H9 (cell line): ENCODE data around the gene HEATR5A. TPM values are rescaled to one million over a fixed set of nuclear protein-coding genes. Genes with fewer than 3 reads are reported as not detected.

ENCODE experiments used
- DNase-seq: peaks from one replicate; pipeline ENCODE4 v3.0.0-alpha.2; 2017
- H2AFZ ChIP-seq: one replicate; pipeline ENCODE4 v1.6.1; 2013; ENCODE audit warnings: mild to moderate bottlenecking, low read length, control low read depth, moderate library complexity
- H2AK5ac ChIP-seq: 2 replicates; pipeline ENCODE4 v1.6.1; 2013; ENCODE audit warnings: low read length, control low read depth, mixed read lengths; ENCODE audit not compliant: insufficient read length
- H2BK120ac ChIP-seq: one replicate; pipeline ENCODE4 v1.6.1; 2013; ENCODE audit warnings: low read depth, mild to moderate bottlenecking, low read length, control low read depth, inconsistent platforms; ENCODE audit not compliant: poor library complexity, severe bottlenecking
- H2BK12ac ChIP-seq: 2 replicates; pipeline ENCODE4 v1.6.1; 2013; ENCODE audit warnings: low read length, control low read depth, mixed read lengths, low read depth; ENCODE audit not compliant: insufficient read length
- H2BK15ac ChIP-seq: 2 replicates; pipeline ENCODE4 v1.6.1; 2013; ENCODE audit warnings: low read depth, low read length, control low read depth
- H2BK20ac ChIP-seq: one replicate; pipeline ENCODE4 v1.6.1; 2013; ENCODE audit warnings: low read depth, mild to moderate bottlenecking, low read length, control low read depth, inconsistent platforms; ENCODE audit not compliant: poor library complexity, severe bottlenecking
- H2BK5ac ChIP-seq: 2 replicates; pipeline ENCODE4 v1.6.1; 2013; ENCODE audit warnings: low read length, control low read depth, mixed read lengths; ENCODE audit not compliant: insufficient read length
- H3K14ac ChIP-seq: 2 replicates; pipeline ENCODE4 v1.6.1; 2013; ENCODE audit warnings: low read length, control low read depth; ENCODE audit not compliant: insufficient read depth
- H3K18ac ChIP-seq: 2 replicates; pipeline ENCODE4 v1.6.1; 2013; ENCODE audit warnings: low read depth, mild to moderate bottlenecking, mixed read lengths, low read length, control low read depth; ENCODE audit not compliant: insufficient read length
- H3K23ac ChIP-seq: 2 replicates; pipeline ENCODE4 v1.6.1; 2013; ENCODE audit warnings: low read length, control low read depth, mixed read lengths, low read depth; ENCODE audit not compliant: insufficient read length
- H3K23me2 ChIP-seq: 2 replicates; pipeline ENCODE4 v1.6.1; 2013; ENCODE audit warnings: low read depth, mild to moderate bottlenecking, mixed read lengths, low read length, control low read depth; ENCODE audit not compliant: insufficient read length, poor library complexity, severe bottlenecking
- H3K27ac ChIP-seq: 2 replicates; pipeline ENCODE4 v1.5.1; 2013; ENCODE audit warnings: low read length, control low read depth, mixed read lengths, low read depth; ENCODE audit not compliant: insufficient read length
- H3K27me3 ChIP-seq: 2 replicates; pipeline ENCODE4 v1.6.1; 2013; ENCODE audit warnings: low read length, control low read depth, inconsistent platforms; ENCODE audit not compliant: insufficient read depth
- H3K4ac ChIP-seq: 2 replicates; pipeline ENCODE4 v1.6.1; 2013; ENCODE audit warnings: low read depth, mild to moderate bottlenecking, control low read depth, inconsistent platforms, low read length, moderate library complexity
- H3K4me1 ChIP-seq: 2 replicates; pipeline ENCODE4 v1.6.1; 2013; ENCODE audit warnings: low read length, control low read depth, inconsistent platforms; ENCODE audit not compliant: insufficient read depth
- H3K4me2 ChIP-seq: 2 replicates; pipeline ENCODE4 v1.6.1; 2013; ENCODE audit warnings: low read length, control low read depth, mixed read lengths; ENCODE audit not compliant: insufficient read length, insufficient read depth
- H3K56ac ChIP-seq: 2 replicates; pipeline ENCODE4 v1.6.1; 2013; ENCODE audit warnings: low read depth, mild to moderate bottlenecking, mixed read lengths, low read length, control low read depth; ENCODE audit not compliant: insufficient read length
- H3K79me1 ChIP-seq: 2 replicates; pipeline ENCODE4 v1.6.1; 2013; ENCODE audit warnings: low read depth, mild to moderate bottlenecking, moderate library complexity, low read length, control low read depth, inconsistent platforms; ENCODE audit not compliant: insufficient read depth, poor library complexity, severe bottlenecking
- H3K79me2 ChIP-seq: 2 replicates; pipeline ENCODE4 v1.6.1; 2013; ENCODE audit warnings: low read length, control low read depth, inconsistent platforms; ENCODE audit not compliant: insufficient read depth
- H3K9ac ChIP-seq: 2 replicates; pipeline ENCODE4 v1.6.1; 2013; ENCODE audit warnings: low read length, control low read depth, mixed read lengths; ENCODE audit not compliant: insufficient read length; ENCODE audit errors: extremely low read depth
- H3K9me3 ChIP-seq: one replicate; pipeline ENCODE4 v1.6.1; 2013; ENCODE audit warnings: low read depth, low read length, inconsistent platforms; ENCODE audit not compliant: control insufficient read depth
- H3T11ph ChIP-seq: one replicate; pipeline ENCODE4 v1.6.1; 2013; ENCODE audit warnings: mild to moderate bottlenecking, low read length, control low read depth, inconsistent platforms
- H4K20me1 ChIP-seq: one replicate; pipeline ENCODE4 v1.6.1; 2013; ENCODE audit not compliant: control insufficient read depth, insufficient read length, insufficient read depth
- H4K5ac ChIP-seq: 2 replicates; pipeline ENCODE4 v1.6.1; 2013; ENCODE audit warnings: low read depth, mild to moderate bottlenecking, mixed read lengths, low read length, control low read depth; ENCODE audit not compliant: insufficient read length
- H4K8ac ChIP-seq: replicated peaks from 2 replicates; pipeline ENCODE4 v1.6.1; 2013; ENCODE audit warnings: low read length, control low read depth, mixed read lengths, low read depth; ENCODE audit not compliant: insufficient read length
- H4K91ac ChIP-seq: 2 replicates; pipeline ENCODE4 v1.6.1; 2013; ENCODE audit warnings: low read depth, mild to moderate bottlenecking, moderate library complexity, mixed read lengths, low read length, control low read depth; ENCODE audit not compliant: insufficient read length
- H3K27ac Mint-ChIP-seq, 3 experiments: 2 replicates in 2 of 3; 3 replicates in 1 of 3; pipeline ENCODE4 v1.8.0; 2020 to 2021; ENCODE audit warnings: mixed read lengths in 3 of 3, mild to moderate bottlenecking in 1 of 3, moderate library complexity in 1 of 3
- H3K27me3 Mint-ChIP-seq: 2 replicates; pipeline ENCODE4 v1.8.0; 2021; ENCODE audit warnings: low read depth, mild to moderate bottlenecking, moderate library complexity, mixed read lengths
- H3K36me3 Mint-ChIP-seq, 3 experiments: 2 replicates in 2 of 3; 3 replicates in 1 of 3; pipeline ENCODE4 v1.8.0; 2020 to 2021; ENCODE audit warnings: low read depth in 3 of 3, mixed read lengths in 3 of 3; ENCODE audit not compliant: insufficient read depth in 1 of 3
- H3K4me1 Mint-ChIP-seq, 2 experiments: 2 replicates each; pipeline ENCODE4 v1.8.0; 2020; ENCODE audit warnings: mixed read lengths in 2 of 2
- H3K4me3 Mint-ChIP-seq, 2 experiments: 2 replicates in 1 of 2; 3 replicates in 1 of 2; pipeline ENCODE4 v1.8.0; 2020 to 2021; ENCODE audit warnings: mild to moderate bottlenecking in 2 of 2, mixed read lengths in 2 of 2, moderate library complexity in 1 of 2
- H3K9me3 Mint-ChIP-seq, 2 experiments: 2 replicates in 1 of 2; 3 replicates in 1 of 2; pipeline ENCODE4 v1.8.0; 2020; ENCODE audit warnings: mild to moderate bottlenecking in 2 of 2, mixed read lengths in 2 of 2, moderate library complexity in 1 of 2
- WGBS: extraction: QIAGEN DNeasy Blood & Tissue Kit; methylation state at CpG from one replicate; pipeline ENCODE4 v1.1.7; 2013; ENCODE audit warnings: missing lambda C conversion rate, low lambda C conversion rate, mixed read lengths; ENCODE audit not compliant: insufficient read length; ENCODE audit errors: extremely low coverage; 5-methylcytosine and 5-hydroxymethylcytosine counted together
- total RNA-seq: library from RNA; stranded (reverse); gene quantifications from 2 replicates; pipeline ENCODE4 v1.2.1, GENCODE V29; 2021
- TF ChIP-seq, protein P1 (sequence below): fragments of 200-600 bp; sonication (generic); conservative IDR thresholded peaks from 3 replicates; pipeline ENCODE4 v1.8.0; 2021; ENCODE audit warnings: antibody characterized with exemption, mild to moderate bottlenecking

The HEATR5A gene
- total RNA-seq, 1 experiment from 2014 or later: 21.2 TPM

DNA sequence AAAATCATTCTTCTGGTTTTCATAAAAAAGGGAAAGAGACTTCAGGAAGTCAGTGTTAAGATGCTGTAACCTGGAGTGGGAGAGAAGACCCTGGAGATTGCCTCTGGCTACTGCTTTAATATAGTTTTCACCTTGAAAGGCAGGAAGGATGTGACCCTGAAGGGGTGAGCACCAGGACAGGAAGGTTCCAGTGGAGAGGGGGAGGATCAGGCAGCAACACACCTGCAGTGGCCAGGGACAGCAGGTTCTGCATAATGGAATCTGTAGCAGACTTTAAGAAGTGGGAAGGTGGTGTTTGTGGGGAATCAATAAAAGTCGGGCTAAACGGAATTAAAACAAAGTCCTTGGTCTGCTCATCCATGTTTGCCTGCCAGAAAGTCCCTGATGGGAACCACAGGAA, 6.3 kb upstream of the HEATR5A start:
- H3K27ac Mint-ChIP-seq: peak overlapping the region in 2 of 3 experiments; percentile 84 to 85; a peak in 4 of 7 replicates

More for the DNA sequence above, 6.3 kb upstream of the HEATR5A start:
- no peak overlapping the region for H3K56ac ChIP-seq
- WGBS: no CpG with 5 or more reads among the region's 2 CpGs
- no peak overlapping the region for H3K4me2 ChIP-seq
- H3T11ph ChIP-seq: no peak overlapping the region
- H2BK20ac ChIP-seq: no peak overlapping the region
- H2BK5ac ChIP-seq: no peak overlapping the region
- no peak overlapping the region for H3K9ac ChIP-seq
- TF ChIP-seq, protein P1, sequence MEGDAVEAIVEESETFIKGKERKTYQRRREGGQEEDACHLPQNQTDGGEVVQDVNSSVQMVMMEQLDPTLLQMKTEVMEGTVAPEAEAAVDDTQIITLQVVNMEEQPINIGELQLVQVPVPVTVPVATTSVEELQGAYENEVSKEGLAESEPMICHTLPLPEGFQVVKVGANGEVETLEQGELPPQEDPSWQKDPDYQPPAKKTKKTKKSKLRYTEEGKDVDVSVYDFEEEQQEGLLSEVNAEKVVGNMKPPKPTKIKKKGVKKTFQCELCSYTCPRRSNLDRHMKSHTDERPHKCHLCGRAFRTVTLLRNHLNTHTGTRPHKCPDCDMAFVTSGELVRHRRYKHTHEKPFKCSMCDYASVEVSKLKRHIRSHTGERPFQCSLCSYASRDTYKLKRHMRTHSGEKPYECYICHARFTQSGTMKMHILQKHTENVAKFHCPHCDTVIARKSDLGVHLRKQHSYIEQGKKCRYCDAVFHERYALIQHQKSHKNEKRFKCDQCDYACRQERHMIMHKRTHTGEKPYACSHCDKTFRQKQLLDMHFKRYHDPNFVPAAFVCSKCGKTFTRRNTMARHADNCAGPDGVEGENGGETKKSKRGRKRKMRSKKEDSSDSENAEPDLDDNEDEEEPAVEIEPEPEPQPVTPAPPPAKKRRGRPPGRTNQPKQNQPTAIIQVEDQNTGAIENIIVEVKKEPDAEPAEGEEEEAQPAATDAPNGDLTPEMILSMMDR: no peak
- H3K79me1 ChIP-seq: no peaks in the 10 kb centered on the region
- H3K4me3 Mint-ChIP-seq: peak overlapping the region in 1 of 2 experiments; percentile 56; a peak in 2 of 5 replicates
- H3K36me3 Mint-ChIP-seq: peaks cover 0 to 4% (median 0%) of the 10 kb centered on the region in 3 experiments; a peak in 1 of 7 replicates
- no peak overlapping the region for H2BK12ac ChIP-seq
- no peak overlapping the region for H4K5ac ChIP-seq
- no peak overlapping the region for H2AK5ac ChIP-seq
- no peaks in the 10 kb centered on the region for H3K27me3 ChIP-seq
- no peaks in the 10 kb centered on the region for H3K4me1 ChIP-seq
- no peaks in the 10 kb centered on the region for H3K79me2 ChIP-seq
- no peak overlapping the region for H4K8ac ChIP-seq
- H2AFZ ChIP-seq: no peak overlapping the region
- no peak overlapping the region for H3K14ac ChIP-seq
- no peak overlapping the region for H3K18ac ChIP-seq
- no peaks in the 10 kb centered on the region for H4K20me1 ChIP-seq
- H2BK120ac ChIP-seq: no peak overlapping the region
- peaks cover 13 to 14% of the 10 kb centered on the region in 2 experiments for H3K4me1 Mint-ChIP-seq
- no peak overlapping the region for H3K23ac ChIP-seq
- H3K9me3 ChIP-seq: no peaks in the 10 kb centered on the region
- H3K9me3 Mint-ChIP-seq: peaks cover 0 to 4% of the 10 kb centered on the region in 2 experiments; a peak in 3 of 5 replicates
- peak; percentile 32 for DNase-seq
- H4K91ac ChIP-seq: no peak overlapping the region
- no peak overlapping the region for H3K4ac ChIP-seq
- H2BK15ac ChIP-seq: no peak overlapping the region
- H3K23me2 ChIP-seq: no peaks in the 10 kb centered on the region
- no peaks in the 10 kb centered on the region for H3K27me3 Mint-ChIP-seq
- no peak overlapping the region for H3K27ac ChIP-seq
